HG03442 (cell line): ENCODE results near the gene PBX1.
"Not testable (repeated sequence)": the region's sequence is repeated elsewhere in the genome, so short reads cannot be mapped to it uniquely, and the experiment has no call there.

ENCODE experiments used
- ATAC-seq: cut with Tn5 transposase; IDR thresholded peaks from one replicate; pipeline ENCODE4 v1.9.1; 2021; ENCODE audit warnings: mild to moderate bottlenecking, moderate library complexity; ENCODE audit not compliant: unreplicated experiment

The PBX1 gene

GRCh38 chr1:164588516-164589341 is 29.7 kb downstream of the PBX1 start:
- no peak for ATAC-seq

DNA sequence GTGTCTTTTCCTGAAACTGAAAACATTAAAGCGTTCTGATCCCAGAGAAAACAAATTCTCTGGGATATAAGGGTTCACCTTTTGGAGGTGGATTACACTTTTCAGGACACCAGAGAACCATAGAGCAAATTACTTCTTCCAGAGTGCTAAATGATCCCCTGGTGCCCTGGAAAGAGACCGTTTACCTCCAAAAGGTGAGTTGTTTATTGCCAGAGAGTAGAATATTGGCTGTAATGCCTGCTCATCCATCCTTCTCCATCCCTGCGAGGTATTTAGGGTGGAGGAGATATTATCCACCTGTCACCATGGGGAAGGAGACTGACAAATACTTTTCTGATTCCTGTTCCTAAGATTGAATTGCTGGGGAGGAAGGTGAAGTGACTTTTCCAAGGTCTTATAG is 30.4 kb downstream of the PBX1 start:
- no peak for ATAC-seq

DNA sequence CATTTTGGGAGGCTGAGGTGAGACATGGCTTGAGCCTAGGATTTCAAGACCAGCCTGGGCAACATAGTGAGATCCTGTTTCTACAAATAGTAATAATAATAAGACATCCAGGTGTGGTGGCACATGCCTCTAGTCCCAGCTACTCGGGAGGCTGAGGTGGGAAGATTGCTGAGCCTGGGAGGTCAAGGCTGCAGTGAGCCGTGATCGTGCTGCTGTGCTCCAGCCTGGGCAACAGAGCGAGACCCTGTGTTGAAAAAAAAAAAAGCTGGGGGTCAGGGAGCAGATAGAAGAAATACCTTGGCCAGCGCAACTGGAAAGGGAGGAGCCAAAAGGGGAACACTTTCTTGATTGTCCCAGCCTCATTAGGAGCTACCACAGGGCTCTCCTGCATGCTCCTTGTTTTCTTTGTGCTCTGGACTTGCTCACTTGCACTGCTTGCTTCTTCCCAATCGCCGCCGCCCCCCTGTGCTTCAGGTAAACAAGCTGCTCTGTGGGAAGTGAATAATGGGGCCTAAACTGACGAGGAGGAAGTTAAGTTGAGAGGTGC is 31.1 kb downstream of the PBX1 start:
- ATAC-seq, result no peak

GRCh38 chr1:164590592-164590991 is 31.6 kb downstream of the PBX1 start:
- no peak for ATAC-seq

DNA sequence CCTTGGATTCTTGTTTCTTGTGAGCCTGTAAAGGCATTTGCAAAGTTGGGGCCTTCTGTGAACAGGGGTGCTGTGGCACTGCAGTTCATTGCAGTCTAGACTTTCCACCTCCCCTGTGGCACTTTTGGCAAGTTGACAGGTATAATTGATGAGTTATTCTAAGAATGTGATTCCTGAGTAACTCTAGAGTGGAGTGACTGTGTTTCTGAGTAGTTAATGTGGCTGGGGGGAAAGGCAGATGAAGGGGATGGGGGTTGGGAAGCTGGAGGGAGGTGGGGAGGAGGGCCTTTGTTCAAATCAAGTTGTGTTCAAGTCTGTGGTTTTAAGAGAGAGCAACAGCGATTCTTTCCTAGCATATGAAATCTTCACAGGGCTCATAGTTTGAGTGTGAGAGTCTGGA is 32.9 kb downstream of the PBX1 start:
- ATAC-seq, result no peak

DNA sequence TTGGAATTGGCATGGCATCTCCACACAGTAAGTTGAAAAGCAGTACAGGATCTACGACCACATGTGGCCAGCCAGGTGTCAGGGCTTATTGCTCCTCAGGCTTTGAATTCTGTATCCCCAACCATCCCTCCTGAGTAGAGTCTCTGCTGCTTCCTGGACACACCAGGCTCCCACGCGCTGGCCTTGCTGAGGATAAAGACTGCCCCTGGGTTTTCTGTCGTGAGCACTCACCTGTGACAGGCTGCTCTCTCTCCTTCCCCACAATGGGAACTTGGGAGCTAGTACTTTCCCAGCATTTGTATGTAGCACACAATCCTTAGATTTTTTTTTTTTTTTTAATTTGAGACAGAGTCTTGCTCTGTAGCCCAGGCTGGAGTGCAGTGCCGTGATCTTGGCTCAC is 33.6 kb downstream of the PBX1 start:
- ATAC-seq, result no peak

DNA sequence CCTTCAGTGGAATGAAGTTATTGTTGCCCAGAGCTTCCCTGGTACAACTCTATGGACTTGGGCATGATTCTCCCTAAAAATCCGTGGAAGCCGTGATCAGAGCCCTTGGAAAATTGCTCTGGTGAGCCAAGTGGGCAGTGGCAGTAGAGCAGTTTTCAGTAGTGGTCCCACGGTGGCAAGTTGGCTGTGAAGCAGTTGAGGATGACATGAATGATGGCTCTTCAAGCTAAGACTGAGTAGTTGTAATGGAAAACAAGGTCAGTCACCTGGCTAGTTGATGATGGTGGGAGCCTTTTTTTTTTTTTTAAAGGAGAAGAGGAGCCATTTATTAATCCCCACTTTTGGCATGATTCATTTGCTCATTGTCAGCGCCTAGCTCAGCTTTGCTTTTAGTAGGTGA is 36.2 kb downstream of the PBX1 start:
- no peak for ATAC-seq

GRCh38 chr1:164596172-164596571 is 37.2 kb downstream of the PBX1 start:
- no peak for ATAC-seq

- ATAC-seq, result no peak
These were observed 39.7 kb downstream of the PBX1 start for GRCh38 chr1:164598719-164599118.

- no peak for ATAC-seq
These were observed 40.3 kb downstream of the PBX1 start for GRCh38 chr1:164599272-164599671.

GRCh38 chr1:164601399-164602100 is 42.6 kb downstream of the PBX1 start:
- ATAC-seq, result no peak

DNA sequence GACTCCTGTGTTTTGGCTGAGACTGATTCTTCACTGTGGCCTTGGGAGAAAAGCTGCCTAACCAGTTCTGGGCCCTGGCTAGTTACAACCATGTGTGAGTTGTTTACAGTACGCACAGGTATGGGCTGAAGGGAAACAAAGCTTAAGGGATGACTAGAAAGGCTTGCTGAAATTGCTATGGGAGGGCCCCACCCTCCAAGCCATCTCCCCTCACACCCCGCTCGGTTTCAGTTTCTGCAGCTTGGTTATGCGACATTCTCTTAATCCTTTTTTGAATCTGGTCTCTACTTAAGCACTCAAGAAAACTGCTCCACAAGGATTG is 43.1 kb downstream of the PBX1 start:
- ATAC-seq, result no peak

GRCh38 chr1:164602480-164603093 is 43.6 kb downstream of the PBX1 start:
- no peak for ATAC-seq

DNA sequence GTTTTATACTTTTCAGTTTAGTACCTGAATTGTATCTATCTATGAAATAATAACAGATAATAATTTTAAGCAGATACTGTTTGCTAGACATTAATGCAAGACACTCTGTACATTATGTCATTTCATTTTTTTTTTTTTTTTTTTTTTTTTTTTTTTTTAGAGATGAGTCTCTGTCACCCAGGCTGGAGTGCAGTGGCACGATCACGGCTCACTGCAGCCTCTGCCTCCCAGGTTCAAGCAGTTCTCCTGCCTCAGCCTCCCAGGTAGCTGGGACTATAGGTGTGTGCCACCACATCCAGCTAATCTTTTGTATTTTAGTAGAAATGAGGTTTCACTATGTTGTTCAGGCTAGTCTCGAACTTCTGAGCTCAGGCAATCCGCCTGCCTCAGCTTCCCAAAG is 44.8 kb downstream of the PBX1 start:
- ATAC-seq, result not testable (repeated sequence)

- ATAC-seq, result no peak
These were observed 45.6 kb downstream of the PBX1 start for GRCh38 chr1:164604541-164604940.

DNA sequence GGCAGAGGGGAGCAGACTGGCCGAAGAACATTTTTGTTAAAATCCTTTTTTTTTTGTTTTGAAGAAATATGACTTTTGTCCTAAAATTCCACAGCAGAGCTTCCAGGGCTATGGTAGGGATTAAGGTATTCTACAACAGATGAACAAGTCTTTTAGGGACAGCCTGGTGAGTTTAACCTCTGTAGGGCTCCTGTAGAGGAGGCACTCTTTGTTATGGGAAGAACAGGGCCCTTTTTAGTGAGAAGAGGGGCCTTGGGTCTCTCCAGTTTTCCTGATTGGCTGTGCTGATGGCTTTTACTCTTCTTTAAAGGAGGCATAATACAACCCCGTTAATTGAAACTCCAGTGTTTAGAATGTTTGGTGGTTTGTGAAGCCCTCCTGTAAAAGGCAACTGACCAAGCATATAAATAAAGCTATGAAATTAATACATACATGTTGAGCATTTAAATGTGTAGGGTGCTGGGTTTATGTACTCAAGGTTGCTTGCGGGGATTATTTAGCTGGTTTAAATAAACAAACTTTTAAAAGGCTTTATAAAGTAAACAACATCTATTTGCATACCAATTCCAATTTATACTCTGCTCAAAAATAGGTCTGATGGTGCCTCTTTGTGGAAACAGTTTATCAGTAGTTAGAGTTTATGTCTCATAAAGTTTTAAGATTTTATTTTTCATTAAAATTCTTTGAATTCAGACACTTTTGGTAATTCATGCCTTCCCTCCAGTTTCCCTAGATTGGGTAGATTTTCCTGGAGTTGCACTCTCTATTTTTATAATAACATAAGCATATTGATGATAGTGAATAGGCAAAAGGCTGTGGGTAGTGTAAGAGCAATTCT is 46.5 kb downstream of the PBX1 start:
- ATAC-seq, result no peak

DNA sequence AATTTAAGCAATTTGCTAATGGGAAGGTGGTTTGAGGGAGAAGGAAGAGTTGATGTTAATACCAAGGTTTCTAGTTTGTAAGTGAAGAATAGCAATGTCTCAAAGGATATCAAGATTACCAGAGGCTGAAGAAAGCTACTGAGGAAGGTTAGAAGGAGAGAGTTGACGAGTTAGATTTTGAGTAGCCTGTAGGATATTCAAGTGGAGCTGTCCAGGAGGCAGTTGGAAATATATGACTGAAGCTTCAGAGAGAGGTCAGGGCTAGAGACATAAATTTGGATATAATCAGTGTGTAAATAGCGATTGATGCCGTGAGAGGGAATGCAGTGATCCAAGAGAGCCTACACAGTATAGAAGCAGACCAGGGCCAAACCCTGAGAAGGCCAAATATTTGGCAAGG is 48.4 kb downstream of the PBX1 start:
- no peak for ATAC-seq

- ATAC-seq, result no peak
These were observed 49.7 kb downstream of the PBX1 start for GRCh38 chr1:164608651-164609057.

GRCh38 chr1:164609089-164609488 is 50.1 kb downstream of the PBX1 start:
- ATAC-seq, result no peak

DNA sequence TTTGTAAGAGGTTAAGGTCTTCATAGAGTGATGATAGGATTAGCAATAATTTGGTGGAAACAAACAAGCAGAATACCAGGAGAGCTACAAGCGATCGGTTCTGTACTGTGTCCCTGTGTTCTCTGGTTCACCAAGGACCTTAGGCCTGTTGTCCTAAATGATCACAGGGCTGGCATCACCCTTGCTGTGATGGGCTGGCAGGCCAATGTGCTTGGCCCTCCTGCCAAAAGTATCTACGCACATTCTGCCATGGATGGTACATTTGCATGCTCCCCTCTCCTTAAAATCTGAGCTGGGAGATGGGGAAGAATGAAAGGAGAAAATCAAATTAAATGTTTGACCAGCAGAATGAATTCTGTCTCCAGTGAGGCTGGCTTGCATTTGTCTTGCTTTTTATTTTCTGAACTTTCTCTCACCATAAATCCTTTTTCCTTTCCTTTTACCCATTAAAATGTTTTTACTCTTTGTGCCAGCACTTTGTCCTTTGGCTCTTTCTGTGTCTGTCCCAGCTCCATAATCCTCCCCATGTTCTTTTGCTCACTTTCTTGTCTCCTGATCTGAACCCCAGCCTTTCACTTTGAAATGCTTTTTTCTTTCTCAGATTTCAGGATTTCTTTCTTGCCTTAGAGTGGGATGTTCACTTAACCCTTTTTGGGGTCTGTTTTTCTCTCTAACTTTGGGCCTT is 51.7 kb downstream of the PBX1 start:
- no peak for ATAC-seq
